ENCODE results near the gene SP140. TPM values are rescaled to one million over a fixed set of nuclear protein-coding genes. Genes with fewer than 3 reads are reported as not detected.
"Not testable (repeated sequence)": the region's sequence is repeated elsewhere in the genome, so short reads cannot be mapped to it uniquely, and the experiment has no call there.

SP140 gene
- total RNA-seq, 1 experiment from 2014 or later: 0.32 TPM

GRCh38 chr2:230307485-230307884 lies 81.9 kb downstream of the SP140 start:
- ChIA-PET CTCF (no interaction called here), POLR2A (ENCODE audit: low non-redundant PET) (no interaction called here)
- Histone ChIP-seq H3K4me1 (ENCODE audit: insufficient read depth, low read length, poor library complexity, severe bottlenecking) (no peaks in the 10 kb centered on the region), H3K4me3 (ENCODE audit: low read depth, low read length, poor library complexity, severe bottlenecking) (no peak overlapping the region), H3K27ac (ENCODE audit: low read depth, low read length, poor library complexity, severe bottlenecking) (no peak overlapping the region), H3K36me3 (ENCODE audit: insufficient read depth, low read length, poor library complexity, severe bottlenecking) (no peaks in the 10 kb centered on the region), H3K27me3 (replicated peaks; ENCODE audit: insufficient read depth, low read depth, low read length, poor library complexity) (no peaks in the 10 kb centered on the region), H3K9me3 (ENCODE audit: low read depth, low read length, poor library complexity, severe bottlenecking) (no peaks in the 10 kb centered on the region)
- no peak for DNase-seq (ENCODE audit: low spot score)
- no peak for TF ChIP-seq CTCF (conservative IDR thresholded peaks at IDR 0.05; ENCODE audit: low read depth, low read length)
- TF ChIP-seq EZH2 (IDR thresholded peaks at IDR 0.05; ENCODE audit: borderline replicate concordance, low read depth, low read length, poor library complexity, severe bottlenecking): no peak
- intact Hi-C loops (cut with micrococcal nuclease; ENCODE audit: unreplicated experiment): no loop called here
- no TSS peak for BruUV-seq (replicated peaks)

- Histone ChIP-seq H3K36me3 (ENCODE audit: insufficient read depth, low read length, poor library complexity, severe bottlenecking) (no peaks in the 10 kb centered on the region), H3K9me3 (ENCODE audit: low read depth, low read length, poor library complexity, severe bottlenecking) (no peaks in the 10 kb centered on the region), H3K4me3 (ENCODE audit: low read depth, low read length, poor library complexity, severe bottlenecking) (no peak overlapping the region), H3K27ac (ENCODE audit: low read depth, low read length, poor library complexity, severe bottlenecking) (no peak overlapping the region), H3K4me1 (ENCODE audit: insufficient read depth, low read length, poor library complexity, severe bottlenecking) (no peaks in the 10 kb centered on the region), H3K27me3 (replicated peaks; ENCODE audit: insufficient read depth, low read depth, low read length, poor library complexity) (no peaks in the 10 kb centered on the region)
- TF ChIP-seq EZH2 (IDR thresholded peaks at IDR 0.05; ENCODE audit: borderline replicate concordance, low read depth, low read length, poor library complexity, severe bottlenecking) (no peak), CTCF (conservative IDR thresholded peaks at IDR 0.05; ENCODE audit: low read depth, low read length) (no peak)
- intact Hi-C loops (cut with micrococcal nuclease; ENCODE audit: unreplicated experiment): no loop called here
- CTCF ChIA-PET: no interaction called here
- POLR2A ChIA-PET (ENCODE audit: low non-redundant PET): no interaction called here
- no TSS peak for BruUV-seq (replicated peaks)
- DNase-seq (ENCODE audit: low spot score): no peak
Observed at GRCh38 chr2:230308402-230309000, 83.0 kb downstream of the SP140 start.

- CTCF ChIA-PET; intact Hi-C loops (cut with micrococcal nuclease; ENCODE audit: unreplicated experiment); BruUV-seq (replicated peaks); H3K4me3 ChIP-seq (ENCODE audit: low read depth, low read length, poor library complexity, severe bottlenecking); DNase-seq (ENCODE audit: low spot score); H3K27ac ChIP-seq (ENCODE audit: low read depth, low read length, poor library complexity, severe bottlenecking); H3K4me1 ChIP-seq (ENCODE audit: insufficient read depth, low read length, poor library complexity, severe bottlenecking); POLR2A ChIA-PET (ENCODE audit: low non-redundant PET); H3K9me3 ChIP-seq (ENCODE audit: low read depth, low read length, poor library complexity, severe bottlenecking); H3K27me3 ChIP-seq (replicated peaks; ENCODE audit: insufficient read depth, low read depth, low read length, poor library complexity); H3K36me3 ChIP-seq (ENCODE audit: insufficient read depth, low read length, poor library complexity, severe bottlenecking): not testable (repeated sequence)
Observed at GRCh38 chr2:230310792-230311191, 85.3 kb downstream of the SP140 start.

GRCh38 chr2:230311634-230312033 lies 86.1 kb downstream of the SP140 start:
- POLR2A ChIA-PET (ENCODE audit: low non-redundant PET); H3K27me3 ChIP-seq (replicated peaks; ENCODE audit: insufficient read depth, low read depth, low read length, poor library complexity); H3K4me1 ChIP-seq (ENCODE audit: insufficient read depth, low read length, poor library complexity, severe bottlenecking); H3K36me3 ChIP-seq (ENCODE audit: insufficient read depth, low read length, poor library complexity, severe bottlenecking); BruUV-seq (replicated peaks); DNase-seq (ENCODE audit: low spot score); H3K27ac ChIP-seq (ENCODE audit: low read depth, low read length, poor library complexity, severe bottlenecking); H3K9me3 ChIP-seq (ENCODE audit: low read depth, low read length, poor library complexity, severe bottlenecking); H3K4me3 ChIP-seq (ENCODE audit: low read depth, low read length, poor library complexity, severe bottlenecking); intact Hi-C loops (cut with micrococcal nuclease; ENCODE audit: unreplicated experiment); CTCF ChIA-PET: not testable (repeated sequence)
